Colonic mucosa (tissue), 4 donors: ENCODE measurements around the gene ZC3H4. TPM values are rescaled to one million over a fixed set of nuclear protein-coding genes. Genes with fewer than 3 reads are reported as not detected.

Source experiments
- DNase-seq: peaks from one replicate; pipeline ENCODE4 v3.0.0-alpha.2; 2020
- H3K27ac ChIP-seq: fragments of 200-600 bp; one replicate; pipeline ENCODE4 v1.8.0; 2021
- H3K27me3 ChIP-seq: fragments of 200-600 bp; one replicate; pipeline ENCODE4 v1.8.0; 2021
- H3K36me3 ChIP-seq: fragments of 200-600 bp; one replicate; pipeline ENCODE4 v1.8.0; 2021
- H3K4me1 ChIP-seq: fragments of 200-600 bp; one replicate; pipeline ENCODE4 v1.8.0; 2021; ENCODE audit warnings: mild to moderate bottlenecking
- H3K4me3 ChIP-seq: fragments of 200-600 bp; one replicate; pipeline ENCODE4 v1.8.0; 2021
- H3K9ac ChIP-seq, 2 donors: one replicate each; pipeline ENCODE4 v1.7.0; 2013; ENCODE audit warnings: control low read depth in 2 of 2, low read depth in 2 of 2, low read length in 2 of 2
- H3K9me3 ChIP-seq: fragments of 200-600 bp; one replicate; pipeline ENCODE4 v1.8.0; 2021
- intact Hi-C: fragments of 100-400 bp; cut with DNase I; formaldehyde crosslinking; loops from one replicate; pipeline ENCODE4 v1.14.1; 2022
- total RNA-seq, 2 donors: library from RNA; stranded (reverse); fragmentation: NEBNext Ultra II Directional in 1 of 2; extraction: Animal tissue kit (Norgen Biotek cat#: 25700) in 1 of 2; gene quantifications; one replicate each; pipeline ENCODE4 v1.2.1, GENCODE V29; 2021
- TF ChIP-seq, protein P1 (sequence below): fragments of 200-600 bp; IDR thresholded peaks from one replicate; pipeline ENCODE4 v1.8.0; 2022; ENCODE audit warnings: antibody characterized with exemption, mild to moderate bottlenecking
- donor health status: healthy.
- donor health status: DM: no; HTN: no; CAD: no.
- donor health status: DM: no; HTN: no; CAD: no.

ZC3H4 gene
- total RNA-seq, 2 donors from 2014 or later, result 27.2 to 62.2 TPM

DNA sequence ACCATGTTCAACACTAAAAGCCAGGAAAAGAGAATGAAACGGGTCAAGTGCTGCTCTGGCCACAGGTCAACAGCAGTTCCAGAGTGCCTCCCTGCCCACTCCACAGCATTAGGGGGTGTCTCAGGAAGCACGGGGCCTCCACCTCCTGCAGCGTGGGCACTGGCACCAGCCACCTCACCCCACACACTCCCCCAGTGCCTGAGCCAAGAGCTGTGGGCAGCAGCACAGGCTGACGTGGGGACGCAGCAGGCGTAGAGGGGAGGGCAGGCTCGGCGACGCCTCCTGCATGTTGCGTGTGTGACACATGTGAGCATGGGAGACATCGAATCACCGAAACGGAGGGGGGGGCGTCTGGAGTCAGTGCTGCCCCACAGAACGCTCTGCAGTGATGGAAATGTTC, 43.8 kb downstream of the ZC3H4 start:
- H3K9ac ChIP-seq, result no peak overlapping the region
- H3K4me1 ChIP-seq, result no peaks in the 10 kb centered on the region
- H3K36me3 ChIP-seq, result peaks cover 16% of the 10 kb centered on the region
- no peak overlapping the region for H3K27ac ChIP-seq
- no peaks in the 10 kb centered on the region for H3K9me3 ChIP-seq
- DNase-seq, result no peak
- no peaks in the 10 kb centered on the region for H3K27me3 ChIP-seq
- TF ChIP-seq, protein P1, sequence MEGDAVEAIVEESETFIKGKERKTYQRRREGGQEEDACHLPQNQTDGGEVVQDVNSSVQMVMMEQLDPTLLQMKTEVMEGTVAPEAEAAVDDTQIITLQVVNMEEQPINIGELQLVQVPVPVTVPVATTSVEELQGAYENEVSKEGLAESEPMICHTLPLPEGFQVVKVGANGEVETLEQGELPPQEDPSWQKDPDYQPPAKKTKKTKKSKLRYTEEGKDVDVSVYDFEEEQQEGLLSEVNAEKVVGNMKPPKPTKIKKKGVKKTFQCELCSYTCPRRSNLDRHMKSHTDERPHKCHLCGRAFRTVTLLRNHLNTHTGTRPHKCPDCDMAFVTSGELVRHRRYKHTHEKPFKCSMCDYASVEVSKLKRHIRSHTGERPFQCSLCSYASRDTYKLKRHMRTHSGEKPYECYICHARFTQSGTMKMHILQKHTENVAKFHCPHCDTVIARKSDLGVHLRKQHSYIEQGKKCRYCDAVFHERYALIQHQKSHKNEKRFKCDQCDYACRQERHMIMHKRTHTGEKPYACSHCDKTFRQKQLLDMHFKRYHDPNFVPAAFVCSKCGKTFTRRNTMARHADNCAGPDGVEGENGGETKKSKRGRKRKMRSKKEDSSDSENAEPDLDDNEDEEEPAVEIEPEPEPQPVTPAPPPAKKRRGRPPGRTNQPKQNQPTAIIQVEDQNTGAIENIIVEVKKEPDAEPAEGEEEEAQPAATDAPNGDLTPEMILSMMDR, result no peak
- no peak overlapping the region for H3K4me3 ChIP-seq
- intact Hi-C loops, result no loop called here

DNA sequence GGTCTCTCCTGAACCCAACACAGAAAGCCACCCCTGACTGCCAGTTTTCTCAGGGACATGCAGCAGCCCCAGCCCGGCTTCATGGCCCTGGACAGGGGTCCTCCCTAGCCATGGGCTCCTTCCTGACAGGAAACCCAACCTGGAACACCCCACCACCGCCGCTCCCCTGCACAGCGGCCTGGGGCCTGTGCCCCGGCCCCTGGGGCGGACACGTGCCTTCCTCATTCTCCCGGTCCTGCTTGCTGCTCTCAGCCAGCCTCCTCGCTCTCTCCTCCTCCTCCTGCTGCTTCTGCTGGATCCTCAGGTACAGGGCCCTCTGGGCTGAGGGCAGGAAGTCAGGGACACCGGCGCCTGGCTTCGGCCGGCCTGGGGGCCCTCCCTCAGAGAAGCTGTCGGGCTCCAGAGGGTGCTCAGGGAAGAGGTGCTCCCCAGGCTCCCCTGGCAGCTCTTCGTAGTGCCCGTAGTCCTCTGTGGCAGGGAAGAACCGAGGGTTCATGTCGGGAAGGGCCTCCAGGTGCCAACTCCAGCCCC, 44.6 kb downstream of the ZC3H4 start:
- Histone ChIP-seq H3K4me3 (no peak overlapping the region), H3K4me1 (no peaks in the 10 kb centered on the region), H3K9me3 (no peaks in the 10 kb centered on the region), H3K36me3 (peaks cover 16% of the 10 kb centered on the region), H3K27ac (no peak overlapping the region), H3K27me3 (no peaks in the 10 kb centered on the region), H3K9ac (no peak overlapping the region)
- intact Hi-C loops, result no loop called here
- TF ChIP-seq, protein P1, result no peak
- DNase-seq, result no peak

DNA sequence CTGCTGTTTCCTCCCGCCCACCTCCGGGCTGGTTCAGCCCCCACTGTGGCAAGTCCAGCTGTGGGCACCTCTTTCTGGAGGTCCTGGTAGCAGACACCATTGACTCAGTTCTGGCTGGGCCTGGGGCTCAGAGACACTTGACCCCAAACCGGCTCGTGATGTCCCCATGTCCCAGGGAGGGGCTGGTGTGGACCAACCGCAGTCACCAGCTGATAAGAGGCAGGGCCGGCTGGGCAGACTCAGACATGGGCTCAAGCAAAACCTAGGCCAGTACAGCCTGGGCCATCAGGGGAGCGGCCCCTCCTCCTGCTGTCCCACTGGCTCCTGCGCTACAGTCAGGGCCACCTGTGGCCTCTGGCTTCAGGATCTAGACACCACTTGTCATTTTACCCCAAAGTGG, 45.3 kb downstream of the ZC3H4 start:
- Histone ChIP-seq H3K4me3 (no peak overlapping the region), H3K27me3 (no peaks in the 10 kb centered on the region), H3K27ac (no peak overlapping the region), H3K9ac (no peak overlapping the region), H3K4me1 (no peaks in the 10 kb centered on the region), H3K36me3 (peaks cover 16% of the 10 kb centered on the region), H3K9me3 (no peaks in the 10 kb centered on the region)
- TF ChIP-seq, protein P1, result no peak
- no peak for DNase-seq
- intact Hi-C loops, result no loop called here

DNA sequence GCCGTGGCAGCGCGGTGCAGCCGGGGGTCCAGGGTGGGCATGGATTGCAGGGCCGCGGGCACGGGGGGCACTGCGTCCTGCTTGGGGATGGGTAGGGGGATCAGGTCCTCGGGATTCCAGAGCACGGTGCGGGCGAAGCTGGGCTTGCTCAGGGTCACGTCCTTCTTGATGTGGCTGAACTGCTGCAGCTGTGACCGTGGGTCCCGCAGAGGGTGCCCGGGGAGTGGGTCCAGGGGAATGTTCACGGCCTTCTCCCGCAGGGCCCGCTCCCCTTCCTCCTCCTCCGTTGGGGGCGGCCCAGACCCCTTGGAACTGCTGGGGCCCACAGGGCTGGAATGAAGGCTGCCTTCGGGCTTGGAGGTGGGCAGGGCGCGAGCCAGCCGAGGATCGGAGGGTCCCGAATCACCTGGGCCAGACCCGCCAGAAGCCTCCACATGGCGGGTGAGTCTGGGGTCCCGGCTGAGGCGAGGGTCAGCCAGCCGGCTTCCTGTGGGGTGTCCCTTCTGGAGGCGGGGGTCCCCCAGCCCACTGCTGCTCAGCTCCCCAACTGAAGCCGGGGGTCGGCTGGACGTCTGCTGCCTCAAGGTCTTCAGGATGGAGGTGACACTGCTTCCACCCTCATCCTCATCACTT, 46.2 kb downstream of the ZC3H4 start:
- TF ChIP-seq, protein P1, result no peak
- Histone ChIP-seq H3K36me3 (peaks cover 16% of the 10 kb centered on the region), H3K4me1 (no peaks in the 10 kb centered on the region), H3K9ac (no peak overlapping the region), H3K27ac (no peak overlapping the region), H3K9me3 (no peaks in the 10 kb centered on the region), H3K27me3 (no peaks in the 10 kb centered on the region), H3K4me3 (no peak overlapping the region)
- DNase-seq, result no peak
- intact Hi-C loops, result no loop called here

DNA sequence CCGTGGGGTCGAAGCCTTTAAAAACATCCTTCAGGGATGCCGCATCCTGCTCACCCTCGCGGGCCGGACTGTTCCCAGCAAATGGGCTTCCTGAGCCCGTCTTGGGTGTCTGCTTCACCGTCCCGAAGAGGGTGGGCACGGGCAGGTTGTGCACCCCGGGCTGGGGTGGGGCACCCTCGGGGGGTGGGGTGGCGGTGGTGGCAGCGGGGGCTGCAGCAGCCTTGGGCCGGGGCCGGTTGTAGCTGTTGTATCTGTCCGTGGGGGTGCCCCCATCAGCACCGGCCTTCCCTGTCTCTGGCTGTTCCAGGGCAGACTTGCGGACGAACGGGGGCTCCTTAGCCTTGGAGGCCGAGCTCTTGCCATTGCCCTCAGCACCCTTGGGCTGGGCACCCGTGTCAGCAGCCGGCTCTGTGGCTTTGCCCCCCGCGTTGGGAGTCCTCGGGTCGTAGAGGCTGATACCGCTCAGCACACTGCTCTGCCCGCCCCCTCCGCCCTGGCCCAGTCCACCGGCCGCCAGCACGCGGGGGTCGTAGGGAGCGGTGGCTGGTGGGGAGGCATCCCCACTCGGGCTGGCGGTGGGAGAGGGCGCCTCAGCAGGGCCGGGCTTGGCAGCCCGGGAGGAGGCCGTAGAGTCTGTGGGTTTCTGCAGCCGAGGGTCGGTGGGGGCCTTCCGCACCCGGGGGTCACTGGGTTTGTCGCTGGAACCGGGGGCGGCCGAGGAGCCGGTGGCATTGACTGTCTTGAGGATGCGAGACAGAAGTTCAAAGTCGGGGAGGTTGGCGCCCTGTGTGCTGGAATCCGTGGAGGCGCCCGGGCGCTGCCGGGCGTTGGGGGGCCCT, 47.0 kb downstream of the ZC3H4 start:
- H3K27ac ChIP-seq, result no peak overlapping the region
- intact Hi-C loops, result no loop called here
- no peaks in the 10 kb centered on the region for H3K4me1 ChIP-seq
- TF ChIP-seq, protein P1, result no peak
- no peak overlapping the region for H3K9ac ChIP-seq
- H3K27me3 ChIP-seq, result no peaks in the 10 kb centered on the region
- peaks cover 16% of the 10 kb centered on the region for H3K36me3 ChIP-seq
- no peaks in the 10 kb centered on the region for H3K9me3 ChIP-seq
- DNase-seq, result no peak
- no peak overlapping the region for H3K4me3 ChIP-seq
